K562 (cell line): Measurements from ENCODE around the gene FHIT. TPM values are rescaled to one million over a fixed set of nuclear protein-coding genes. Genes with fewer than 3 reads are reported as not detected.

Experiments used
- ATAC-seq: fragments of 200-7000 bp; cut with Tn5 transposase; 3 replicates; pipeline ENCODE4 v1.9.1; 2020; ENCODE audit warnings: moderate library complexity
- BruUV-seq: library from RNA; stranded (reverse); fragments of 400-500 nt; replicated peaks from 2 replicates; lab custom pipeline; 2021; lab: Mats Ljungman, UMichigan
- CTCF ChIA-PET: fragments of 300-600 bp; formaldehyde crosslinking; extraction: SDS; loops from one replicate; lab custom pipeline; 2021; ENCODE audit warnings: low intra/inter-chr PET ratio; lab: Yijun Ruan, JAX
- POLR2A ChIA-PET: fragments of 300-600, 350-650 bp; sonication (Branson Sonifier 250); formaldehyde crosslinking; extraction: SDS; loops from one replicate; lab custom pipeline; 2021; ENCODE audit warnings: antibody characterized with exemption, inconsistent platforms; lab: Yijun Ruan, JAX
- DNase-seq, 4 experiments: peaks; one replicate each; pipeline versions ENCODE4 v3.0.0 to v3.0.0-alpha.2; 2011 to 2018; ENCODE audit warnings: low spot score in 3 of 4, mixed read lengths in 3 of 4; ENCODE audit errors: extremely low read depth in 1 of 4
- FAIRE-seq: peaks from 2 replicates; lab custom pipeline; 2011; peaks lifted over from hg19 to GRCh38; lab: Jason Lieb, UNC
- H2AFZ ChIP-seq: 2 replicates; pipeline ENCODE4 v1.6.0; 2011; ENCODE audit warnings: low read depth, low read length, control low read depth, inconsistent platforms
- H3K27ac ChIP-seq: fragments of 200-600 bp; 3 replicates; pipeline ENCODE4 v1.8.0; 2011; ENCODE audit warnings: low read depth, mild to moderate bottlenecking, control low read depth, inconsistent platforms, low read length, moderate library complexity, mixed read lengths; ENCODE audit errors: extremely low read depth
- H3K27me3 ChIP-seq, 2 experiments: fragments of 300-600 bp in 1 of 2; 2 replicates in 1 of 2; 3 replicates in 1 of 2; pipeline versions ENCODE4 v1.6.0 to v1.8.0; 2011; ENCODE audit warnings: inconsistent platforms in 2 of 2, low read length in 2 of 2, mild to moderate bottlenecking in 1 of 2, mixed read lengths in 1 of 2, moderate library complexity in 1 of 2; ENCODE audit not compliant: control insufficient read depth in 2 of 2, insufficient read depth in 2 of 2
- H3K36me3 ChIP-seq: fragments of 300-600 bp; 3 replicates; pipeline ENCODE4 v1.8.0; 2011; ENCODE audit warnings: mild to moderate bottlenecking, low read length, inconsistent platforms; ENCODE audit not compliant: control insufficient read depth, insufficient read depth
- H3K4me1 ChIP-seq, 2 experiments: fragments of 200-600 bp in 1 of 2; replicated peaks in 1 of 2; 2 replicates in 1 of 2; 3 replicates in 1 of 2; pipeline versions ENCODE4 v1.5.1 to v1.8.0; 2011; ENCODE audit warnings: inconsistent platforms in 2 of 2, low read length in 2 of 2, mild to moderate bottlenecking in 1 of 2, mixed read lengths in 1 of 2, moderate library complexity in 1 of 2; ENCODE audit not compliant: control insufficient read depth in 2 of 2, insufficient read depth in 2 of 2
- H3K4me2 ChIP-seq: 2 replicates; pipeline ENCODE4 v1.6.1; 2011; ENCODE audit warnings: low read length, control low read depth, inconsistent platforms, mixed read lengths; ENCODE audit not compliant: insufficient read depth
- H3K4me3 ChIP-seq: fragments of 200-600 bp; sonication (generic), shearing (Covaris generic); 2 replicates; pipeline ENCODE4 v1.5.1; 2016; ENCODE audit warnings: control low read depth, inconsistent platforms
- H3K79me2 ChIP-seq: fragments of 200-600 bp; 3 replicates; pipeline ENCODE4 v1.8.0; 2011; ENCODE audit warnings: low read length, inconsistent platforms; ENCODE audit not compliant: control insufficient read depth, insufficient read depth
- H3K9ac ChIP-seq, 2 experiments: 2 replicates each; pipeline versions ENCODE4 v1.6.0 to v1.6.1; 2011; ENCODE audit warnings: low read depth in 2 of 2, low read length in 2 of 2, control low read depth in 1 of 2, inconsistent platforms in 1 of 2, mild to moderate bottlenecking in 1 of 2, mixed read lengths in 1 of 2; ENCODE audit not compliant: insufficient read depth in 1 of 2
- H3K9me1 ChIP-seq: one replicate; pipeline ENCODE4 v1.6.0; 2011; ENCODE audit warnings: inconsistent platforms, mild to moderate bottlenecking, low read length, moderate library complexity; ENCODE audit not compliant: control insufficient read depth, insufficient read depth
- H3K9me3 ChIP-seq: replicated peaks from 2 replicates; pipeline ENCODE4 v1.5.1; 2011; ENCODE audit warnings: low read depth, low read length, inconsistent platforms; ENCODE audit not compliant: control insufficient read depth, insufficient read depth
- H4K20me1 ChIP-seq: replicated peaks from 2 replicates; pipeline ENCODE4 v1.6.1; 2011; ENCODE audit warnings: low read length, inconsistent platforms, mixed read lengths; ENCODE audit not compliant: control insufficient read depth, insufficient read depth
- HNRNPL ChIP-seq: fragments of 200-400 bp; formaldehyde crosslinking; IDR thresholded peaks from 2 replicates; pipeline ENCODE4 v1.6.1; 2017; ENCODE audit warnings: low read depth, mild to moderate bottlenecking, low read length
- ID3 ChIP-seq, 2 experiments: fragments of 250-450 bp in 1 of 2; fragments of 450-650 bp in 1 of 2; sonication (Bioruptor Pico) in 1 of 2; IDR thresholded peaks; 2 replicates each; pipeline versions ENCODE4 v1.6.1 to v1.8.0; 2016 to 2021; ENCODE audit warnings: mild to moderate bottlenecking in 2 of 2, moderate library complexity in 2 of 2, missing compliant biosample characterization in 1 of 2, missing genetic modification characterization in 1 of 2
- MTA2 ChIP-seq: fragments of 450-650 bp; IDR thresholded peaks from 2 replicates; pipeline ENCODE4 v1.6.1; 2016; ENCODE audit warnings: low read depth
- NBN ChIP-seq: fragments of 450-650 bp; IDR thresholded peaks from 2 replicates; pipeline ENCODE4 v1.6.1; 2016; ENCODE audit warnings: low read depth, mild to moderate bottlenecking
- NCOA1 ChIP-seq: fragments of 450-650 bp; IDR thresholded peaks from 2 replicates; pipeline ENCODE4 v1.6.1; 2016; ENCODE audit warnings: low read depth
- NUFIP1 ChIP-seq: fragments of 450-650 bp; IDR thresholded peaks from 2 replicates; pipeline ENCODE4 v1.6.1; 2018; ENCODE audit not compliant: partially characterized antibody
- PTRF ChIP-seq: fragments of 450-650 bp; IDR thresholded peaks from 2 replicates; pipeline ENCODE4 v1.6.1; 2016; ENCODE audit warnings: mild to moderate bottlenecking, missing genetic modification characterization, missing compliant biosample characterization
- RBM25 ChIP-seq: fragments of 200-400 bp; formaldehyde crosslinking; IDR thresholded peaks from 2 replicates; pipeline ENCODE4 v1.6.1; 2018; ENCODE audit warnings: low read length, low read depth, moderate library complexity; ENCODE audit not compliant: severe bottlenecking
- SMARCC2 ChIP-seq: fragments of 450-650 bp; IDR thresholded peaks from 2 replicates; pipeline ENCODE4 v1.6.1; 2017; ENCODE audit warnings: antibody characterized with exemption, moderate library complexity, mild to moderate bottlenecking, low read depth
- ZBTB9 ChIP-seq: fragments of 450-650 bp; formaldehyde crosslinking; IDR thresholded peaks from 2 replicates; pipeline ENCODE4 v1.4.0; 2020; ENCODE audit warnings: mild to moderate bottlenecking, moderate library complexity
- ZNF175 ChIP-seq: fragments of 200-800 bp; sonication (Bioruptor generic); IDR thresholded peaks from 2 replicates; pipeline ENCODE4 v1.6.1; 2016; ENCODE audit warnings: low read depth, mild to moderate bottlenecking, missing genetic modification characterization, missing compliant biosample characterization
- WGBS: fragments of 100-300 bp; shearing (Covaris generic); methylation state at CpG from one replicate; pipeline ENCODE4 v1.1.6; 2016; ENCODE audit warnings: low coverage, mixed read lengths; ENCODE audit not compliant: insufficient coverage; ENCODE audit errors: missing lambda C conversion rate; 5-methylcytosine and 5-hydroxymethylcytosine counted together
- in situ Hi-C: fragments of 300-500 bp; cut with MboI; formaldehyde crosslinking; loops from 4 replicates; pipeline ENCODE4 v1.15.0; 2018; ENCODE audit warnings: inconsistent platforms, mixed read lengths
- intact Hi-C: fragments of 100-400 bp; cut with micrococcal nuclease; formaldehyde crosslinking; loops from 2 replicates; pipeline ENCODE4 v1.14.2; 2022
- polyA plus RNA-seq, 8 experiments: library from polyadenylated mRNA; depleted of rRNA in 4 of 8; stranded (reverse) in 5 of 8; unstranded in 3 of 8; fragments of >200 nt; fragmentation: Nextera tagmentation in 2 of 8; fragmentation: Illumina TruSeq in 1 of 8; extraction: Ambion mirVana in 2 of 8; extraction: Trizol in 1 of 8; gene quantifications; 2 replicates each; pipeline versions ENCODE4 v1.2.1 to v1.2.3, GENCODE V29; 2011 to 2014; ENCODE audit warnings: inconsistent platforms in 1 of 8, missing spikeins in 1 of 8
- total RNA-seq, 7 experiments: library from RNA; depleted of rRNA in 6 of 7; stranded (reverse); fragments of >200 nt in 6 of 7; fragmentation: Illumina TruSeq in 2 of 7; extraction: Trizol in 2 of 7; gene quantifications; 2 replicates each; pipeline versions ENCODE4 v1.2.1 to v1.2.3, GENCODE V29; 2011 to 2021; ENCODE audit warnings: low replicate concordance in 1 of 7

The FHIT gene
- total and polyA plus RNA-seq, 9 of the 15 experiments (the other 6 are each of a cell fraction or from before 2014, with no cell fraction given), result 1.7 to 9.1 (median 4.3) TPM

GRCh38 chr3:60645801-60646200 lies 605.5 kb downstream of the FHIT start:
- no CpG with 5 or more reads among the region's 2 CpGs for WGBS
- Histone ChIP-seq H3K9me1 (no peaks in the 10 kb centered on the region), H3K36me3 (no peaks in the 10 kb centered on the region), H3K9ac (no peak overlapping the region), H4K20me1 (no peaks in the 10 kb centered on the region), H3K9me3 (no peaks in the 10 kb centered on the region), H3K4me3 (no peak overlapping the region), H3K4me2 (no peak overlapping the region), H3K4me1 (no peaks in the 10 kb centered on the region), H3K27ac (no peak overlapping the region), H2AFZ (no peak overlapping the region), H3K27me3 (no peaks in the 10 kb centered on the region), H3K79me2 (no peaks in the 10 kb centered on the region)
- TF ChIP-seq PTRF (tag) (no peak), SMARCC2 (no peak), NUFIP1 (no peak), ZBTB9 (CRISPR knock-in tag) (no peak), ID3 (CRISPR knock-in tag; IDR thresholded peaks at IDR 0.05) (no peak), ID3 (tag; IDR thresholded peaks at IDR 0.05) (no peak), NBN (no peak), MTA2 (no peak), RBM25 (no peak), ZNF175 (CRISPR knock-in tag) (no peak), HNRNPL (no peak), NCOA1 (no peak)
- BruUV-seq, result no TSS peak
- ATAC-seq (no peak), DNase-seq (no peak), FAIRE-seq (no peak)
- ChIA-PET CTCF (no interaction called here), POLR2A (no interaction called here)
- in situ Hi-C loops (no loop called here), intact Hi-C loops (no loop called here)
